ENCODE results near the gene OPN4. TPM values are rescaled to one million over a fixed set of nuclear protein-coding genes. Genes with fewer than 3 reads are reported as not detected.

Gene OPN4
- total and polyA plus RNA-seq, 2 of the 8 experiments (the other 6 are each of a cell fraction or from before 2014, with no cell fraction given) = not detected

GRCh38 chr10:86703176-86703575, 48.8 kb downstream of the OPN4 start:
- no peak overlapping the region for H4K91ac ChIP-seq (replicated peaks; ENCODE audit: insufficient read length, low read length)
- no peak overlapping the region for H3K9ac ChIP-seq (replicated peaks in 1 of 4; ENCODE audit: extremely low read depth in 1 of 4, low read depth in 3 of 4, low read length in 3 of 4)
- H3K9me3 ChIP-seq (ENCODE audit: insufficient read depth in 2 of 2, low read depth in 1 of 2, low read length in 1 of 2) = no peaks in the 10 kb centered on the region
- H3K56ac ChIP-seq (replicated peaks; ENCODE audit: insufficient read length, low read depth, low read length) = no peak overlapping the region
- H3K23ac ChIP-seq (ENCODE audit: insufficient read length) = no peak overlapping the region
- no peak overlapping the region for H2BK20ac ChIP-seq (ENCODE audit: low read length)
- no peak overlapping the region for H4K8ac ChIP-seq (ENCODE audit: extremely low read depth, insufficient read depth, low read length)
- no peak overlapping the region for H3K18ac ChIP-seq (ENCODE audit: extremely low read depth, low read length)
- no peak overlapping the region for H4K5ac ChIP-seq (ENCODE audit: insufficient read length, low read depth, low read length)
- H2BK120ac ChIP-seq (replicated peaks; ENCODE audit: low read depth, low read length) = no peak overlapping the region
- no peak overlapping the region for H3K4ac ChIP-seq (replicated peaks; ENCODE audit: insufficient read length, low read depth, low read length)
- H2AFZ ChIP-seq (ENCODE audit: low read length) = no peak overlapping the region
- H2BK15ac ChIP-seq (ENCODE audit: low read length) = no peak overlapping the region
- FAIRE-seq (no peak), DNase-seq (ENCODE audit: low read depth in 1 of 2, low spot score in 2 of 2) (no peak)
- H3K23me2 ChIP-seq (ENCODE audit: low read depth, low read length) = no peaks in the 10 kb centered on the region; the same call in 1 of the 2 replicates
- no peak overlapping the region for H2BK5ac ChIP-seq (ENCODE audit: low read depth, low read length)
- no peaks in the 10 kb centered on the region for H3K27me3 ChIP-seq (replicated peaks in 1 of 4; ENCODE audit: control insufficient read depth in 3 of 4, extremely low read depth in 1 of 4, insufficient read depth in 3 of 4, low read length in 3 of 4)
- no peak overlapping the region for H3K14ac ChIP-seq (ENCODE audit: insufficient read length)
- H4K20me1 ChIP-seq (replicated peaks in 1 of 2; ENCODE audit: control insufficient read depth in 1 of 2, insufficient read depth in 2 of 2, low read length in 2 of 2) = no peaks in the 10 kb centered on the region
- POLR2A ChIA-PET (ENCODE audit: partially characterized antibody) = no interaction called here
- no peaks in the 10 kb centered on the region for H3K79me1 ChIP-seq (ENCODE audit: low read depth, low read length)
- CTCF ChIA-PET (ENCODE audit: partially characterized antibody) = interaction anchor here (0.9 to 9.3 kb wide), 10 partner anchors 9 to 264 kb away, joined by 3 to 59 read pairs (median 4); no protein-coding TSS in a partner anchor
- H2AK5ac ChIP-seq (ENCODE audit: low read depth, low read length) = no peak overlapping the region
- no peaks in the 10 kb centered on the region for H3K79me2 ChIP-seq (ENCODE audit: control insufficient read depth in 1 of 2, insufficient read depth in 2 of 2, low read length in 2 of 2)
- H2BK12ac ChIP-seq (ENCODE audit: low read depth, low read length) = 0 out of 2 replicates have a peak overlapping the region, but pooled peaks have one; percentile 21
- no peaks in the 10 kb centered on the region for H3K36me3 ChIP-seq (ENCODE audit: control insufficient read depth in 2 of 4, insufficient read depth in 4 of 4, low read length in 3 of 4)
- no peak overlapping the region for H3K4me3 ChIP-seq (ENCODE audit: extremely low read depth in 1 of 4, insufficient read depth in 2 of 4, low read depth in 3 of 4, low read length in 4 of 4)
- H3K4me2 ChIP-seq (ENCODE audit: insufficient read depth in 1 of 2, low read depth in 2 of 2, low read length in 2 of 2) = no peak overlapping the region
- peaks cover 0 to 5% (median 3%) of the 10 kb centered on the region in 4 experiments; a peak in 5 of 7 replicates for H3K4me1 ChIP-seq (replicated peaks in 1 of 4; ENCODE audit: control insufficient read depth in 3 of 4, insufficient read depth in 4 of 4, low read length in 3 of 4)
- no peak overlapping the region for H3K27ac ChIP-seq (ENCODE audit: low read depth, low read length)
- 96% methylated on average over 8 of the region's 8 CpGs; no CpG with 5 or more reads in 1 of the 2 experiments for WGBS, 2 experiments (ENCODE audit: extremely low coverage in 1 of 2, insufficient coverage in 1 of 2, insufficient read length in 1 of 2, insufficient replicate concordance in 2 of 2, low coverage in 1 of 2, low lambda C conversion rate in 2 of 2, missing lambda C conversion rate in 1 of 2)
- no peak for TF ChIP-seq SP4 (IDR thresholded peaks at IDR 0.05; ENCODE audit: low read length)
- TF ChIP-seq RXRA (IDR thresholded peaks at IDR 0.05; ENCODE audit: insufficient read depth, low read depth, low read length) = no peak
- no peak for TF ChIP-seq NRF1 (IDR thresholded peaks at IDR 0.05; ENCODE audit: low read depth, low read length)
- TF ChIP-seq FOSL1 (IDR thresholded peaks at IDR 0.05; ENCODE audit: insufficient read depth, low read depth, low read length) = no peak
- no peak for TF ChIP-seq KDM4A (IDR thresholded peaks at IDR 0.05; ENCODE audit: low read depth, low read length, severe bottlenecking)
- no peak for TF ChIP-seq ASH2L (IDR thresholded peaks at IDR 0.05; ENCODE audit: low read length)
- no peak for TF ChIP-seq SP2 (IDR thresholded peaks at IDR 0.05; ENCODE audit: low read length)

Data from H1 (cell line).